NOMO-1 (cell line): ENCODE measurements around the gene ASTL.
"Not testable (repeated sequence)": the region's sequence is repeated elsewhere in the genome, so short reads cannot be mapped to it uniquely, and the experiment has no call there.

Source experiments
- DNase-seq, 2 experiments: peaks; one replicate each; lab custom pipeline; 2025; ENCODE audit not compliant: unreplicated experiment in 2 of 2; lab: John Stamatoyannopoulos, UW

ASTL gene

DNA sequence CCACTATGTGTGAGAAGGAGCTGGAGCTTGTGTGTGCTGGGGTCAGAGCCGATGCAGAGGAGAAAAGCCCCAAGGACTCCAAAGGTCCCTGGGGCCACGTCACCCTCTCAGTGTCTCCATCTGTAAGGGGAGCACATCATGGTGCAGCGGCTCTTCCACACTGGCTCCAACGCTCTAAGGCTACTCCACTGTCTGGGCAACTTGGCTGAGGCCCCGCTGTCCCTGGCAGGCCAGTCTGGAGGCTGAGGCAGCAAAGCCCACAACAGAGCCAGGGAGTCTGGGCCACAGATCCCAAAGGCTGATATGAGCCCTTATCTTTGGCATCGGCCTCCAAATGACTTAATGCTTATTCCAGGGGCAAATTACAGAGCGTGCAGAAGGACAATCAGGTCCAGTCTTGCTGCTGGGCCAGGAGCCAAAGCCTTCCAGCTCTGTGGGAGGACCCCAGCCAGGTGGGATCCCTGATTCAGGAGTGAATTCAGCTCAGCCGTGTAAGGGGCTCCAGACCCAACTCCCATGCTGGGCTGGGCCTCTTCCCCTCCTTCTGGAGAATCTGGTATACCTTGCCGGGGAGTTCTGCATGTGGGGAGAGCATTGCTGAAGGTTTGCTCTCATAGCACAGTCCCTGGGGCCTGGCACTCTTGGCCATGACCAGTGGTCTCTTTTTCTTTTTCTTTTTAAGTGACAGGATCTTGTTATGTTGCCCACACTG, 8.7 kb upstream of the ASTL start:
- DNase-seq: no peak

DNA sequence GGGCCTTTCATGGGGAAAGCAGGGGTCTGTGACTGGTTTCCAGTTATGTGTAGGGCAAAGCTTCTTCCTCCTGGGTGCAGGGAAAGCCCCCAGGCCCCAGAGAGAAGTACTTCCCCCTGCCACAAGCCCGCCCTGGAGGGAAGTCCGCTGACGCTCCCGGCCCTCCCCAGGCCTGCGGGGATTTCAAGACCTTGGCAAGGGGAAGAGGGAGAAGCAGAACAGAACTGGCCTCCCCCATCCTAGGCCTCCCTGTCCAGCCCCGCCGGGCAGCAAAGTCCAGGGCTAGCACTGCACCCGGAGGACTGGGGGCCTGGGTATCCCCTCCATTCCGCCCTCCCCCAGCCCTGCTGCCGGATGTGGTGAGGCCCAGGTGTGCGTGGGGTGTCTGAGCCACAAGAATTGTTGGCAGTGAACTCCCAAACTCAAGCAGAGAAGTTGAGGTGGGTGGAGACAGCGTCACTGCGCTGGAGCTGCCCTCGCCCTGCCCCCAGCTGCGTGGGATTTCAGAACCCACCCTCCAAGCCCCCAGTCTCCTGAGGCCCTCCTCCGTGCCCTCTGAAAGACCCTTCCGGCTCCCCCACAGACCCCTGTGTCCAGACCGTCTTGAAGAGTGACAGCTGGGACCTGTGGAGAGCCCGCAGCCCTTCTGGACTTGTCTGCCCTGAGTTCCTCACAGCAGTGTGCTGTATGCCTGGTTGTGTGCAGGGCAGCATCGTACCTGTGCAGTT, 8.0 kb upstream of the ASTL start:
- peak; percentile 36 to 68 for DNase-seq

DNA sequence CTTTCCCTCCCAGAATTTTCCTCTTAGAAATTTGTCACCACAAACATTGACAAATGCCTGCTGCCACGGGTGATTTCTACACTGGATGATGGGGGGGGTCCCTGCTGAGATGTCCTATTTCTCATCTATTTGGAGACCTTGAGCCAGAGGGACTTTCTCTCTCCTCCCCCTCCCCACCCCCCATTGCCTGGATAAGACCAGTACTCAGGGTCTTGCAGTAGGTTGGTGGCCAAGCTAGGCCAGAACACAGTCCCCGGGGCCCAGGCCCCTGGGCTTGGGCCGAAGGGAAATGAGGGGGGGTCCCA, 7.5 kb upstream of the ASTL start:
- DNase-seq: no peak

DNA sequence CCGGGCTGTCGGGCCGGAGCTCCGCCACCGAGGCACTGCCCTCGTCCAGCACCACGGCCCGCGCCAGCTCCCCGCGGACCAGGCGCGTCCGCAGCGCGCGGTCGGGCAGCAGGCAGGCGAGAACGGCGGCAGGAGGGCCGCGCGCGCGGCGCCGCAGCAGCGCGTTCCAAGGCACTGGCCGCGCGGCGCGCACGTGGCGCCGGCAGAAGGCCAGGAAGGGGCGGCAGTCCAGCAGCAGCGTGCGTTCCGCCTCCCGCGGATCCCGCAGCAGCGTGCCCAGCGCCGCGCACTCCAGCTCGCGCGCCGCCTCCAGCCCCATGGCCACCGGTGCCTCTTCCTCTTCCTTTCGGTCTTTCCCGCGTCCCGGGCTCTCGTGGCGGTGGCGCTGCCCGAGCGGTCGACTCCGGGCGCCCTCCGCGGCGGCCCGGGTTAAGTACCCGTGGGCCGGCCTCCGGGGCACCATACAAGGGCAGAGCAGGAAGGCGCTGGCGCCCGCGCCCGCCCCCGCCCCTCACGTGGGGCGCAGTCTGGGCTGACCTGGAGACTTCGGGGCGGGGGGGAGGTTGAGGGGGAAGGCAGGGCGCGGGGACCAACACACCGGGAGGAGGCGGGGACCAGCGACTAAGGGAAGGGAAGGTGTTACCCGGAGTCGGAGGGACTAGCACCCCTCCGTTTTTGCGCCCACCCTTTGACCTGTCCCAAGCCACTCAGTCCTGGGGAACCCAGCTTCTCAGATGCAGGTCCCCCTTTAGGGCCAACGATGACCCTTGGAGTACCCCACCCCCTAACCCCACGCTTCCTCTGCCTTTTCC, 6.9 kb upstream of the ASTL start, which contains the start of gene DUSP2:
Gene DUSP2, minus strand, starts transcription at position 405 of the 812 bp plus-strand sequence. Its CDS starts 86 bp downstream, at position 319.
- peak; percentile 80 to 91 for DNase-seq

DNA sequence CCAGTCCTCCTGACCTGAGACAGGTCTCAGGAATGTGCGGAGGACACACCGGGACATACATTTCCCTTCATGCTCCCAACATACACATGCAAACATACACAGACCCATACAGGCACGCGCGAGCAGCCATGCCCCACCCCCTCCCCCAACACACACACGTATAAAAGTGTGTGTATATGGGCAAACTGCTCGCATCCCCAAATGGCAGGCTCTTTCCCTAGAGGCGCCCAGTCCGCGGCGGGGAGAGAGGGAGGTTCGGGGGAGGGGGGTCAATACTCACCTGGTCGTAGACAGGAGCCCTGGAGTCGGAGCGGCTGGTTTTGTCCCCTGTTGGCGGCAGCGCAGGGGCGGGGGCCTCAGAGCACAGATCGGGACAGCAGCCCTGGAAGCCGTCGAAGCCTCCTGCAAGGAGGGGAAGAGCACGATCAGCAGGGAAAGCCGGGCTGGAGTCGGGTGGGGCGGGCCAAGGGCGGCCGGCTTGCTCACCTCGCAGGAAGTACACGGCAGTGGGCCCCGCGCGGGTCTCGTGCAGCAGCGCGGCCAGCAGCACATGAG, 6.3 kb upstream of the ASTL start:
- DNase-seq: peak in 1 of 2 experiments; percentile 27

DNA sequence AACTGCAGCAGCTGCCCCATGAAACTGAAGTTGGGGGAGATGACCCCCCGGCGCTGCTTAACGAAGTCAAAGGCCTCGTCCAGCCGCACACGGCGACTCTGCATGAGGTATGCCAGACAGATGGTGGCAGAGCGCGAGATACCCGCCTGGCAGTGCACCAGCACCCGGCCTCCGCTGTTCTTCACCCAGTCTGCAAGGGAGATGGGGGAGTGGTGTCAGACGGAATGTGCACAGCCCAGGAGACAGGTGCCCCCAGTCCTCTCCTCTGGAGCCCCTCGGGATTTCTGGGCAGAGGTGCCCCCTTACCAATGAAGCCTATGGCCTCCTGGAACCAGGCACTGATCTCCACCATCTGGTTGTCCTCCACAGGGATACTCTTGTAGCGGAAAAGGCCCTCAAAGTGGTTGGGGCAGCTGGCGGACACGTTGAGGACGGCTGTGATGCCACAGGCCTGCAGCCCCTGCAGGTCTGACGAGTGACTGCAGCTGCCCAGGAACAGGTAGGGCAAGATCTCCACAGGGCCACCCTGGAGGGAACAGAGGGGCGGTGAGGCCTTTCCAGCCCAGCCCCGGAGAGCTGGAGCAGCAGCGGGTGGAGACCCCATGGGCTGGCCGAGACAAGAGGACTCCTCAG, 5.7 kb upstream of the ASTL start:
- DNase-seq: peak in 1 of 2 experiments; percentile 10

DNA sequence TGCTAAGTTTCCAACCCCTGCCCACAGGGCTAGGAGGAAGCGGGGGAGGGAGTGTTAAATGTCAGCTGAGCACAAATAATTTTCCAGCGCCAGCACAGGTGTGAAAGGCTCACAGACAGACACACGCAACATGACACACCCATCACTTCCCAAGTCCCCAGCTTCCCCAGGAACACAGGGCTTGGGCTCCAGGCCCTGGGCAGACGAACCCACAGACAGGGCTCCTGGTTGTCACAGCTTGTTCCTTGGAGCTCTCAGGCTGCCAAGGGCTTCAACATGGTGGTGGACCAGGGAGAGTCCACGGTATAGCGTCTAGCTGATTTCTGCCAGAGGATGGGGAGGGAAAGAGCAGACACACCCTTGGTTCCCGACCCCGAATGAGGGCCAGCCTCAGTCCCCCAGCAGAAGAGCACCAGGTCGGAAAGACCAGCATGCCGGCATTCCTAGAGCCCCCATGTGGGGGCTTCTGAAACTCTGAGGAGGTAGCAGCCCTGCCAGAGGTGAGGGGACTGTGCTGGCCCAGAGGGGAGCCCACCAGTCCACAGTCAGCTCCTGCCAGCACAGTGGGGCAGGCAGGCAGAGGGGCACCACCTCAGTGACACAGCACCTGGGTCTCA, 5.0 kb upstream of the ASTL start:
- DNase-seq: no peak

DNA sequence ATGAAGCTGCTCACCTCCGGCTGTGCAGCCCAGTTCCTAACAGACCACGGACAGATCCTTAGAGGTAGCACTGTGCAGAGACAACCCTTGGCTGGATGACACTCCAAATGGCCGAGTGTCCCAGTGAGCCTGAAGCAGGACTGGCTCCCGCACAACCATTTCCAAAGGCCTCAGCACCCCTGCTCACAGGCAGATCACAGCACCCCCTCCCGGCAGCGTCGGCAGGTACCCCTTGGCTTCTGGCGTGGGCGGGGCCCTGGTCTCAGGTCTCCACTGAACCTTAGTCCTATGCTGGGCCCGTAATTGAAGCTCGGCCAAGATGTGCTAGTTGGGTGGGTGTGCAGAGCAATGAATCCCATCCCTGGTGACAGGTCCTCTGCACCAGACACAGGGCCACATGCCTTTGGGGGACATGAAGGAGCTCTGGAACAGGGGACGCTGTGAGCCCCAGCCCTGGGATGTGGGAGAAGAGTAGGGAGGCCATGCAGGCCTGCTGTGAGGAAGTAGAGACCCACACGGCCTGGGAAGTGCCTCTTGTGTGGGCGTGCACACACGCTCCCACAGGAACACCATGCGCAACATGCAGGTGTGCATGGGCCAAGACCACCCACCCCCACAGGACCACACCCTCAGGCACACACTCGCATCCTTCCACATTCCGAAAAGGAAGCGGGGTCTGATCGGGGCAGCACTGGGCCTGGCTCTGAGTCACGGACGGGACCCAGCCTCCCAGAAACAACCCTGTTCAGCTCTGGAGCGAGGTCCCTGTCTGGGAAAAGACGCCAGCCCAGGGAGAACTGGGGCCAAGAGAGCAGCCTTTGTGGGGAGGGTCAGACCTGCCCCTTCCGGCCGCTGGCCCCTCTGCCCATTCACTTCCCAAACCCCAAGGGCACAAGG, 4.2 kb upstream of the ASTL start:
- DNase-seq: no peak

DNA sequence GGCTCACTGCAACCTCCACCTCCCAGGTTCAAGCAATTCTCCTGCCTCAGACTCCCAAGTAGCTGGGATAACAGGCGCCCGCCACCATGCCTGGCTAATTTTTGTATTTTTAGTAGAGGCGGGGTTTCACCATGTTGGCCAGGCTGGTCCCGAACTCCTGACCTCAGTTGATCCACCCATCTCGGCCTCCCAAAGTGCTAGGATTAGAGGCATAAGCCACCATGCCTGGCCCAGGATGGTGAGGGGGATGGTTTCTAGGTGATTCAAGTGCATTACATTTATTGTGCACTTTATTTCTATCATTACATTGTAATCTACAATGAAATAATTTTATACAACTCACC, 3.3 kb upstream of the ASTL start:
- not testable (repeated sequence) for DNase-seq

DNA sequence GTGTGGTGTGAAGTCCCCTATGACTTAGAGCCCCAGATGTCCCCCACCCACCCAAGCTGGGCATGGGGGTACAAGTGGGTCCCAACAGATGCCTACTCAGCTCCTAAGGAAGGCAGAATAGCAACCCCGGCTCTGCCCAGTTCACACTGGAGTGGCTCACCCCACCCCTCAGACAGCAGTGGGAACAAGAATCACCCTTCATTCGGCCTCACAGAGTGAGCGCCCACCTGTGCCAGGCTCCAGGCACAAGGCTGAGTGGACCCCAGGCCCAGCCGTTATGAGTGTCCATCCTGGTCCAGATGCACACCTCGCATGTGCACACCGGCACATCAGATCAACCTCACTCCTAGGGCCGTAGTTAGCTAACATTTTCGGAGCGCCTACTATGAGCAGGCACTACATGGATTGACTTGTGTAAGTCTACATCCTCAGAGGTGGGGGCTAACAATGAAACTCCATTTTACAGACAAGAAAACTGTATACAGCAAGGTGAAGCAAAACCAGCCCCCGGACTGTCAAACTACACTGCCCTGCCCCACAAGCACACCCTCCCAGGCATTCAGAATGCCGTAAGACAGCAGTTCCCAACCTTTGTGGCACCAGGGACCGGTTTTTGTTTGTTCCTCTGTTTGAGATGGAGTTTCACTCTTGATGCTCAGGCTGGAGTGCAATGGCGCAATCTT, 2.8 kb upstream of the ASTL start:
- DNase-seq: no peak

DNA sequence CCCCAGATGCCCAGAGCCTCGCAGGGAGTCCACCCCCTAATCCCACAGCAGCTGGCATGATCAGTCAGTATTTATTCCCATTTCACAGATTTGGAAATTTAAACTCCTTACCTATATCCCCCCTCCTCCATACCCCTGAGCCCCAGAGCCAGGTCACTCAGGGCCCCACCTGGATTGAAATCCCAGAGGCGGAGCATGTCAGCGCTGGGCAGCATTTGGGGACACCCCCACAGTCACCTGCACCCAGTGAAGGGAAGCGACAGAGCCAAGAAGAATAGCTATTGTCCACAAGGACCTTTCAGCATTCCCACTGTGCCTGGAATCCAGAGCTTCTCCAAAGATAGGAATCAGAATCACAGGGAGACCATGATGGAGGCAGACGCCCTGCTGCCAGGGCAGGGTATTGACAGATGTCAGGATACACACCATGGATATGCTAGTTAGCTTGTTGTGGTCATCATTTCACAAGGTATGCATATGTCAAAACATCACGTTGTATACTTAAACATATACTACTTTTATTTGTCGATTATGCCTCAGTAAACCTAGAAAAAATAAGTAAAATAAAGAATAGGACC, 968 bp upstream of the ASTL start:
- DNase-seq: no peak

DNA sequence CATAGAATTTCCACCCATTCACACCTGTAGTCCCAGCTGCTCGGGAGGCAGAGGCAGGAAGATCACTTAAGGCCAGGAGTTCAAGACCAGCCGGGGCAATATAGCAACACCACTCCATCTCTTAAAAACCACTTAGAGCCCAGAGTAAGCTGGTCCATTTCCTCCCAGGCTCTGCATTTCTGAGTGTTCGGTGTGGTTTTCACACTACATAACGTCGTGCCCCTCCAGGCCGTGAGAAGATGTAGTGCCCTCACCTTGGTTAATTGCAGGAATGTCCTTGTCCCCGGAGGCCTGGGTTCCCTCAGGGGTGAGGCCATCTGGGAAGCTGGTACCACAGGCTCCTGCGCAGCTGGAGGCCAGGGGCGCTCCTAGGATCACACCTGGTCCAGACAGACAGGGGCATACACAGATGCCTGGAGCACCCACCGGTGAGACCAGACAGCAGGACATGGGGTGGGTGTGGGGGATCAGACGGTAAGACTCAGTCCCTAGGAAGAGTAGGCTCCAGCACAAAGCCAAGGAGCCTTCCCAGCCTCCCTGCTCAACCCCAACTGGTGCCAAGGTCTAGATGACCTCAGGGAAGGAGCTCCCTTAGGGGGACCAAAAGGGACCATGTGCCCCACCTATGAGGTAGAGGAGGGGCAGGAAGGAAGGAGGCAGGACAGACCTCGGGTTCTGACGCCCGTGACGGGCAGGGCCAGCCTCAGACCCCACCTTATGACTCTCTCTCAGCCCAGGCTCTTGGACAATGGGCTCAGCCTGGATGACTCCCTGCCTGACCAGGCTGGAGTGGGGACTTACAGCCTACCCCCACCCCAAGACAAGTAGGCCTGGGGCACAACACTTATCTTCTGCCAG, 752 bp downstream of the ASTL start:
- no peak for DNase-seq

DNA sequence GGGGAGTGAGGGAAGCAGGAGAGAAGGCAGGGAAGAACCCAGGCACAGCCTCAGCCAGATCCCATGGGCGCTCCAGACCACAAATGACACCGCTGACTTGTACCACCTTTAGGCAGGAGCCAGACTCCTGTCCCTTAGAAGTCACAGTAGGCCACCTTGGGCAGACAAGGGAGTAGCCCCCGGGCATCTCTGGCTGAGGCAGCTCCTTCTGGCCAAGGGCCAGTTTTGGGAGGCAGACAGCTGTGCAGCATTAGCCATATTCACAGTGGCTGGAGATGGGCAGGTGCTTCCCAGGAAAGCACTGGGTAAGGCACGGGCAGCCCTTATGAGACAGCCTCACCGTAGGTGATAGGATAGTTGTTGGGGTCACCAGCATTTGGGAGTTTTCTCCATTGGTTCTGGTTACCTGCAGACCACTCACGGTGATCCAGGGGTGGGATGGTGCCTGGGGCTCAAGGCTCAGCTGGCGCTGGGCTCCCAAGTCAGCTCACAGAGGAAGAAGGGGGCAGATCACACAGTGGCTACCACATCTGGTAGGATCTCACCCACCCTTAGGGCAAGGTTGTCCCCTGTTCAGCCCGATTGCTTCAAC, 2.1 kb downstream of the ASTL start:
- DNase-seq: no peak

DNA sequence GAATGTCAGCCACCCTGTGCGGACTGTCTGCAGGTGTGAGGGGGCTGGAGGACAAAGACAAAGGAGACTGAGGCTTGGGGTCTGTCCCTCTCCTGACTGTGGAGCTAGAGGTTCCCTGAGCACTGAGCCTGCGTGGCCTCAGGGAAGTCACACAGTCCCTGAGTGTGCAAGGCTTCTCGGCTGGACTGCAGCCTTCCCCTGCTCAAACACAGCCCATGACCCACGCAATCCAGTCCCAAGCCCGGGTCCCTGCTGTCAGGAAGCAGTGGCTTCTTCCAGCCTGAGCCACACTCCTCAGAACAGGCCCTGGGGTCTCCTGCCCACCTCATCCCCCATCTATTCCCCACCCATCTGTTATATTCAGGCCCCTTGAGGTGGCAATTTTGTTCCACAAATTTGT, 2.7 kb downstream of the ASTL start:
- DNase-seq: no peak

DNA sequence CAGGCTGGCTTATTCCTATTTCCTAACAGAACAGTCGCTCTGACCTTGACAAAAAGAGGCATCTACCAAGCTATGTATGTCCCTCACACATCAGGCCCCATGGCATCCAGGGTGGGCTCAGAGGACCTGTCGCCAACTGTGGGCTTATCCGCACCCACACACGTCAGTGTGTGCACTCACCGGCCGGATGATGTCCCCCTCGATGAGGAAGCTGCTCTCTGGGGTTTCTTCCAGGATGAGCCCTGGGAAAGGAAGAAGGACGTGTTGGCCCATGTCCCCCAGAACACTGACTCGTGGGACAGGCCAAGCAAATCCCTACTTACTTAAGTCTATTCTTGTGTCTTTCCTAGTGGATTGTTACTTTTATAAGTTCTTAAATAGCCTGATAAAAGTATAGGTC, 3.1 kb downstream of the ASTL start:
- no peak for DNase-seq

DNA sequence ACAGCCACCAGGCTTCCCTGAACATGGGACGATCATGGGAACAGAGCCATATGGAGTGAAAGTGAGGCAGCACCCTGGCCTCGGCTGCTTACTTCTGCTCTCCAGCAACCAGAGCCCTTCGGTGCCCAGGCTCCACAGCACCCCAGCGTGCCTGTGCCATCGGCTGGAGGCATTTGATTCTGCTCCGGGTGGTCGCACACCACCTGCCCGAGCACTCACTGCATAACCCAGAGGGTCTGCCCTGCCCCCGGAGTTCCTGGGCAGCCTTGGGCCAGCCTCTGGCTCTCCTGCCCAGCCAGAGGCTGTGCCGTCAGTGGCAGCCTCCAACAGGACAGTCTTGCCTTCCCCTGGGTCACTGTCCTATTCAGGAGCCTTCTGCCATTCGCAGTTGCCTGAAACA, 3.9 kb downstream of the ASTL start:
- DNase-seq: no peak
